IPS-20b (cell line): Measurements from ENCODE around the gene ITGB5.
"Not testable (repeated sequence)": the region's sequence is repeated elsewhere in the genome, so short reads cannot be mapped to it uniquely, and the experiment has no call there.

Experiments
- H3K27ac ChIP-seq: one replicate; pipeline ENCODE4 v1.5.1; 2013; ENCODE audit warnings: low read length
- H3K27me3 ChIP-seq: 2 replicates; pipeline ENCODE4 v1.6.1; 2013; ENCODE audit warnings: mild to moderate bottlenecking, low read length, inconsistent platforms; ENCODE audit not compliant: insufficient read depth
- H3K36me3 ChIP-seq: 2 replicates; pipeline ENCODE4 v1.6.1; 2013; ENCODE audit warnings: low read depth, mild to moderate bottlenecking, inconsistent platforms, low read length, moderate library complexity; ENCODE audit not compliant: insufficient read depth
- H3K4me1 ChIP-seq: 2 replicates; pipeline ENCODE4 v1.6.1; 2013; ENCODE audit warnings: mild to moderate bottlenecking, control low read depth, inconsistent platforms, low read length, moderate library complexity; ENCODE audit not compliant: insufficient read depth
- H3K4me3 ChIP-seq: 2 replicates; pipeline ENCODE4 v1.5.1; 2013; ENCODE audit warnings: mild to moderate bottlenecking, low read length, inconsistent platforms
- H3K9ac ChIP-seq: 2 replicates; pipeline ENCODE4 v1.6.1; 2013; ENCODE audit warnings: low read depth, mild to moderate bottlenecking, inconsistent platforms, low read length, moderate library complexity
- H3K9me3 ChIP-seq: 2 replicates; pipeline ENCODE4 v1.6.1; 2013; ENCODE audit warnings: mild to moderate bottlenecking, low read depth, low read length, inconsistent platforms; ENCODE audit not compliant: insufficient read depth

The ITGB5 gene

GRCh38 chr3:124800511-124801258 is 86.5 kb downstream of the ITGB5 start:
- no peaks in the 10 kb centered on the region for H3K27me3 ChIP-seq
- H3K27ac ChIP-seq = peak overlapping the region; percentile 11
- H3K9ac ChIP-seq = no peak overlapping the region
- H3K4me3 ChIP-seq = no peak overlapping the region
- H3K9me3 ChIP-seq = no peaks in the 10 kb centered on the region
- peaks cover 13% of the 10 kb centered on the region; the same call in 1 of the 2 replicates for H3K4me1 ChIP-seq
- H3K36me3 ChIP-seq = peaks cover 46% of the 10 kb centered on the region

GRCh38 chr3:124800076-124800475 is 87.1 kb downstream of the ITGB5 start:
- H3K9ac ChIP-seq = no peak overlapping the region

GRCh38 chr3:124799676-124800075 is 87.5 kb downstream of the ITGB5 start:
- Histone ChIP-seq H3K9me3 (no peaks in the 10 kb centered on the region), H3K27me3 (no peaks in the 10 kb centered on the region), H3K4me3 (no peak overlapping the region), H3K9ac (no peak overlapping the region), H3K36me3 (peaks cover 53% of the 10 kb centered on the region), H3K27ac (no peak overlapping the region), H3K4me1 (peaks cover 13% of the 10 kb centered on the region; the same call in 1 of the 2 replicates)

More at GRCh38 chr3:124800076-124800475, 87.1 kb downstream of the ITGB5 start:
- H3K9me3 ChIP-seq = no peaks in the 10 kb centered on the region
- H3K4me3 ChIP-seq = no peak overlapping the region
- peaks cover 50% of the 10 kb centered on the region for H3K36me3 ChIP-seq
- no peaks in the 10 kb centered on the region for H3K27me3 ChIP-seq
- no peak overlapping the region for H3K27ac ChIP-seq
- H3K4me1 ChIP-seq = peaks cover 13% of the 10 kb centered on the region; the same call in 1 of the 2 replicates

- peaks cover 13% of the 10 kb centered on the region; the same call in 1 of the 2 replicates for H3K4me1 ChIP-seq
- H3K4me3 ChIP-seq = no peak overlapping the region
- peaks cover 61% of the 10 kb centered on the region for H3K36me3 ChIP-seq
- no peaks in the 10 kb centered on the region for H3K27me3 ChIP-seq
- no peak overlapping the region for H3K9ac ChIP-seq
- no peaks in the 10 kb centered on the region for H3K9me3 ChIP-seq
- no peak overlapping the region for H3K27ac ChIP-seq
Measured at GRCh38 chr3:124797426-124797945, 89.7 kb downstream of the ITGB5 start.

- Histone ChIP-seq H3K4me1 (peaks cover 10% of the 10 kb centered on the region; the same call in 1 of the 2 replicates), H3K36me3 (peaks cover 61% of the 10 kb centered on the region), H3K9ac (no peak overlapping the region), H3K9me3 (no peaks in the 10 kb centered on the region), H3K27me3 (no peaks in the 10 kb centered on the region), H3K4me3 (no peak overlapping the region), H3K27ac (no peak overlapping the region)
Measured at GRCh38 chr3:124796477-124796876, 90.7 kb downstream of the ITGB5 start.

- H3K27ac ChIP-seq = no peak overlapping the region
- H3K9me3 ChIP-seq = no peaks in the 10 kb centered on the region
- H3K4me3 ChIP-seq = no peak overlapping the region
- H3K4me1 ChIP-seq = no peaks in the 10 kb centered on the region
- no peak overlapping the region for H3K9ac ChIP-seq
- H3K27me3 ChIP-seq = no peaks in the 10 kb centered on the region
- H3K36me3 ChIP-seq = peaks cover 60% of the 10 kb centered on the region
Measured at GRCh38 chr3:124793054-124793739, 94.0 kb downstream of the ITGB5 start.

- Histone ChIP-seq H3K9me3 (no peaks in the 10 kb centered on the region), H3K27ac (no peak overlapping the region), H3K4me1 (no peaks in the 10 kb centered on the region), H3K36me3 (peaks cover 58% of the 10 kb centered on the region), H3K4me3 (no peak overlapping the region), H3K27me3 (no peaks in the 10 kb centered on the region), H3K9ac (no peak overlapping the region)
Measured at GRCh38 chr3:124792341-124793040, 94.7 kb downstream of the ITGB5 start.

GRCh38 chr3:124791639-124792151 is 95.5 kb downstream of the ITGB5 start:
- Histone ChIP-seq H3K9ac (no peak overlapping the region), H3K27me3 (no peaks in the 10 kb centered on the region), H3K9me3 (no peaks in the 10 kb centered on the region), H3K36me3 (peaks cover 52% of the 10 kb centered on the region), H3K4me3 (no peak overlapping the region), H3K4me1 (no peaks in the 10 kb centered on the region), H3K27ac (no peak overlapping the region)

GRCh38 chr3:124791142-124791541 is 96.0 kb downstream of the ITGB5 start:
- Histone ChIP-seq H3K27ac (no peak overlapping the region), H3K9me3 (no peaks in the 10 kb centered on the region), H3K27me3 (no peaks in the 10 kb centered on the region), H3K4me3 (no peak overlapping the region), H3K36me3 (peaks cover 49% of the 10 kb centered on the region), H3K9ac (no peak overlapping the region), H3K4me1 (no peaks in the 10 kb centered on the region)

GRCh38 chr3:124789103-124789502 is 98.1 kb downstream of the ITGB5 start:
- H3K27me3 ChIP-seq = not testable (repeated sequence)

GRCh38 chr3:124788254-124788745 is 98.9 kb downstream of the ITGB5 start:
- H3K9ac ChIP-seq = no peak overlapping the region
- H3K9me3 ChIP-seq = no peaks in the 10 kb centered on the region
- no peak overlapping the region for H3K27ac ChIP-seq
- peaks cover 43% of the 10 kb centered on the region for H3K36me3 ChIP-seq
- no peaks in the 10 kb centered on the region for H3K27me3 ChIP-seq
- no peaks in the 10 kb centered on the region for H3K4me1 ChIP-seq
- H3K4me3 ChIP-seq = no peak overlapping the region

More at GRCh38 chr3:124789103-124789502, 98.1 kb downstream of the ITGB5 start:
- not testable (repeated sequence) for H3K27ac ChIP-seq, H3K4me3 ChIP-seq, H3K9me3 ChIP-seq, H3K9ac ChIP-seq, H3K4me1 ChIP-seq
- H3K36me3 ChIP-seq = peaks cover 50% of the 10 kb centered on the region
